ENCODE data around the gene CAMTA1.

DNA sequence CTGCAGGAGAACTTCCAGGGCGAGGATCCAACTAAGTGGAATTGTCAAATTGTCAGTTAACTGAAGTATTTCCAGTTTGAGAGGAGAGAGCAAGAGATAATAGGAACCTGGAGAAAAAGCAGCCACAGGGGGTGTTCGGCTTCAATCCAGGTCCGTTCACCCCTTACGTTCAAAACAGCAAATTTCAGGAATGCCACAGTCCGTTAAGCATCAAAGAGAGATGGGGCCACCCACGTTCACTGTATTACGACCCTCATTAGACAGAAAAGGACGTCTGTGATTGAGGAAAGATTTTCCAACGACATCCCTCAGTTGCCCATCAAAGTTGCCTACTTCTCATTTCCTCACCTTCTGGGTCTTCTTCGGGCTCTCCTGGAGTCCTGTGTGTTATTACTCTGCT lies 563.3 kb downstream of the CAMTA1 start:
- TF ChIP-seq POLR2A (IDR thresholded peaks at IDR 0.05), result no peak
- TF ChIP-seq, protein P1, sequence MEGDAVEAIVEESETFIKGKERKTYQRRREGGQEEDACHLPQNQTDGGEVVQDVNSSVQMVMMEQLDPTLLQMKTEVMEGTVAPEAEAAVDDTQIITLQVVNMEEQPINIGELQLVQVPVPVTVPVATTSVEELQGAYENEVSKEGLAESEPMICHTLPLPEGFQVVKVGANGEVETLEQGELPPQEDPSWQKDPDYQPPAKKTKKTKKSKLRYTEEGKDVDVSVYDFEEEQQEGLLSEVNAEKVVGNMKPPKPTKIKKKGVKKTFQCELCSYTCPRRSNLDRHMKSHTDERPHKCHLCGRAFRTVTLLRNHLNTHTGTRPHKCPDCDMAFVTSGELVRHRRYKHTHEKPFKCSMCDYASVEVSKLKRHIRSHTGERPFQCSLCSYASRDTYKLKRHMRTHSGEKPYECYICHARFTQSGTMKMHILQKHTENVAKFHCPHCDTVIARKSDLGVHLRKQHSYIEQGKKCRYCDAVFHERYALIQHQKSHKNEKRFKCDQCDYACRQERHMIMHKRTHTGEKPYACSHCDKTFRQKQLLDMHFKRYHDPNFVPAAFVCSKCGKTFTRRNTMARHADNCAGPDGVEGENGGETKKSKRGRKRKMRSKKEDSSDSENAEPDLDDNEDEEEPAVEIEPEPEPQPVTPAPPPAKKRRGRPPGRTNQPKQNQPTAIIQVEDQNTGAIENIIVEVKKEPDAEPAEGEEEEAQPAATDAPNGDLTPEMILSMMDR (IDR thresholded peaks at IDR 0.05), result no peak
